KMS-11 (cell line): ENCODE data around the gene NOM1.

ENCODE experiments used
- H2AFZ ChIP-seq: fragments of 200-600 bp; sonication (generic); 2 replicates; pipeline ENCODE4 v1.6.1; 2016; ENCODE audit warnings: antibody characterized with exemption, mixed run types, low read depth
- H3K27ac ChIP-seq: fragments of 200-600 bp; sonication (generic); 2 replicates; pipeline ENCODE4 v1.6.1; 2016; ENCODE audit warnings: mild to moderate bottlenecking, mixed run types
- H3K27me3 ChIP-seq: fragments of 200-600 bp; sonication (generic); 2 replicates; pipeline ENCODE4 v1.6.1; 2017; ENCODE audit warnings: mild to moderate bottlenecking, low read depth, mixed run types, moderate library complexity; ENCODE audit not compliant: insufficient read depth
- H3K36me3 ChIP-seq: fragments of 200-600 bp; sonication (generic); 2 replicates; pipeline ENCODE4 v1.6.1; 2017; ENCODE audit warnings: mild to moderate bottlenecking, mixed run types; ENCODE audit not compliant: insufficient read depth
- H3K4me1 ChIP-seq: fragments of 200-600 bp; sonication (generic); 2 replicates; pipeline ENCODE4 v1.6.1; 2016; ENCODE audit warnings: mild to moderate bottlenecking, low read depth, mixed run types; ENCODE audit not compliant: poor library complexity, severe bottlenecking
- H3K4me2 ChIP-seq: fragments of 200-600 bp; sonication (generic); 2 replicates; pipeline ENCODE4 v1.7.0; 2016; ENCODE audit warnings: mild to moderate bottlenecking, mixed run types
- H3K4me3 ChIP-seq: fragments of 200-600 bp; sonication (generic); IDR thresholded peaks from 2 replicates; pipeline ENCODE4 v1.6.1; 2017; ENCODE audit warnings: low read depth, low read length, mixed read lengths; ENCODE audit not compliant: insufficient read depth
- H3K79me2 ChIP-seq: fragments of 200-600 bp; sonication (generic); 2 replicates; pipeline ENCODE4 v1.6.1; 2016; ENCODE audit warnings: low read depth, mixed run types; ENCODE audit not compliant: insufficient read depth
- H3K9ac ChIP-seq: fragments of 200-600 bp; sonication (generic); 2 replicates; pipeline ENCODE4 v1.6.1; 2016; ENCODE audit warnings: mild to moderate bottlenecking, mixed run types
- H4K20me1 ChIP-seq: fragments of 200-600 bp; sonication (generic); 2 replicates; pipeline ENCODE4 v1.6.1; 2016; ENCODE audit warnings: mild to moderate bottlenecking, mixed run types; ENCODE audit not compliant: insufficient read depth
- TF ChIP-seq, protein P1 (sequence below): fragments of 200-600 bp; sonication (generic); conservative IDR thresholded peaks from 2 replicates; pipeline ENCODE4 v1.6.1; 2017; ENCODE audit warnings: low read depth, mild to moderate bottlenecking, antibody characterized with exemption, low read length, moderate library complexity, mixed read lengths

The NOM1 gene

DNA sequence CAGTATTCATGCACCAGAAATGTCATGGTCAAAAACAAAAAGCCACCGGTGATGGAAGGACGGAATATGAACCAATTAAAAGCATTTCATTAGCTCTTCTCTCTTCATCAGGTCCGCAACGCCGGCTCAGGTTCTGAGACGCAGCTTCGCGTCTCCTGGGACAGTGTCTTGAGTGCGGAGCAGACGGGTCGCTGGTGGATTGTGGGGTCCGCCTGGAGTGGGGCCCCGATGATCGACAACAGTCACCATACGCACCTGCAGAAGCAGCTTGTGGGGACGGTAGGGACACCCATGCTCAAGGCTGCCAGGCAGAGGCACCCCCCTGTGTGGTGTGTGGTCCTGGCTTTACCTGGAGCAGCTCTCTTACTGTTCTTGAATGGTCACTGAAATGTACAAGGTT lies 13.4 kb downstream of the NOM1 start:
- H3K36me3 ChIP-seq, result peaks cover 49% of the 10 kb centered on the region; the same call in 1 of the 2 replicates

DNA sequence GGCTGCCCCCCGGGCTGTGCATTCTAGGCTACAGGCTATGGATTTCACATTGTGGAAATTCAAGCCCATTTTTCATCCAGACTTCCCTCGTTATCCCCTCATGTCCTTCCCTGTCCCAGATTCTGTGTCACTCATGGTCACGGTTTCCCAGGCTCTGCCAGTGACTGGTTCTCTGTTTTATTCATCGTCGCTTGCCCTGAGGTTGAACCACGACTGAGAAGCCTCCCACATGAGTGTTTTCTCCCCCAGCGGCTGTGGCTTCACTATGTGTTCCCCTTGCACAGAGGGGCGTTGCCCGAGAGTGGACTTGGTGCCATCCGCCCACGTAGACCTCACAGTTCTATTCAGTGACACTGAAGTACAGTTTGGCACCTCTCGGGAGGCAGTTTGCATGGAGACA lies 14.0 kb downstream of the NOM1 start:
- Histone ChIP-seq H3K36me3 (peaks cover 44% of the 10 kb centered on the region; the same call in 1 of the 2 replicates), H3K9ac (no peak overlapping the region), H3K4me1 (no peaks in the 10 kb centered on the region), H3K27ac (no peak overlapping the region), H3K27me3 (no peaks in the 10 kb centered on the region), H3K4me2 (no peak overlapping the region), H2AFZ (no peak overlapping the region), H3K4me3 (no peak overlapping the region), H3K79me2 (peaks cover 13% of the 10 kb centered on the region; the same call in 1 of the 2 replicates), H4K20me1 (peaks cover 3% of the 10 kb centered on the region; the same call in 1 of the 2 replicates)
- TF ChIP-seq, protein P1, sequence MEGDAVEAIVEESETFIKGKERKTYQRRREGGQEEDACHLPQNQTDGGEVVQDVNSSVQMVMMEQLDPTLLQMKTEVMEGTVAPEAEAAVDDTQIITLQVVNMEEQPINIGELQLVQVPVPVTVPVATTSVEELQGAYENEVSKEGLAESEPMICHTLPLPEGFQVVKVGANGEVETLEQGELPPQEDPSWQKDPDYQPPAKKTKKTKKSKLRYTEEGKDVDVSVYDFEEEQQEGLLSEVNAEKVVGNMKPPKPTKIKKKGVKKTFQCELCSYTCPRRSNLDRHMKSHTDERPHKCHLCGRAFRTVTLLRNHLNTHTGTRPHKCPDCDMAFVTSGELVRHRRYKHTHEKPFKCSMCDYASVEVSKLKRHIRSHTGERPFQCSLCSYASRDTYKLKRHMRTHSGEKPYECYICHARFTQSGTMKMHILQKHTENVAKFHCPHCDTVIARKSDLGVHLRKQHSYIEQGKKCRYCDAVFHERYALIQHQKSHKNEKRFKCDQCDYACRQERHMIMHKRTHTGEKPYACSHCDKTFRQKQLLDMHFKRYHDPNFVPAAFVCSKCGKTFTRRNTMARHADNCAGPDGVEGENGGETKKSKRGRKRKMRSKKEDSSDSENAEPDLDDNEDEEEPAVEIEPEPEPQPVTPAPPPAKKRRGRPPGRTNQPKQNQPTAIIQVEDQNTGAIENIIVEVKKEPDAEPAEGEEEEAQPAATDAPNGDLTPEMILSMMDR, result no peak

More for the DNA sequence above, 13.4 kb downstream of the NOM1 start:
- Histone ChIP-seq H3K4me2 (no peak overlapping the region), H3K9ac (no peak overlapping the region), H3K4me3 (no peak overlapping the region), H3K27ac (no peak overlapping the region), H3K79me2 (peaks cover 19% of the 10 kb centered on the region; the same call in 1 of the 2 replicates), H3K4me1 (no peaks in the 10 kb centered on the region), H4K20me1 (peaks cover 3% of the 10 kb centered on the region; the same call in 1 of the 2 replicates), H2AFZ (no peak overlapping the region), H3K27me3 (no peaks in the 10 kb centered on the region)
- TF ChIP-seq, protein P1, result no peak

DNA sequence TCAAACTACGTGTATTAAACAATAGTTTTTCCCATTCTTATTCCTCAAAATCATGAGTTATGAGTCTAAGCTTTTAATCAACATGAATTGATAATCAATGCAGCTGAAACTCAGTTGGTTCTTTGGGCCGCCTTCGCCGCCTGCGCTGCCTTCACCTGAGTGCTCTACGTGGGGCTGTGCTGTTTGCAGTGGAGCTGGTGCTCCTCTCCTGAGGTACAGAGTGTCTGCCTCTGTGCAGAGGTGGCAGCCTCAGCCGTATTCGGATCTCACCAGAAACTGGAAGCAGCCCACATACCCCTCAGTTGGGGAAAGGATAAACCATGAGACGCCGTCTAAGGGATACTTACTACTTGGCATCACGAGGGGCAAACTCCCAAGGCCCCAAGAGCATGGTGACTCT lies 15.5 kb downstream of the NOM1 start:
- no peaks in the 10 kb centered on the region for H4K20me1 ChIP-seq
- peaks cover 6% of the 10 kb centered on the region; the same call in 1 of the 2 replicates for H3K79me2 ChIP-seq
- no peak overlapping the region for H2AFZ ChIP-seq
- H3K4me2 ChIP-seq, result no peak overlapping the region
- H3K36me3 ChIP-seq, result peaks cover 33% of the 10 kb centered on the region; the same call in 1 of the 2 replicates
- H3K4me1 ChIP-seq, result no peaks in the 10 kb centered on the region
- H3K27me3 ChIP-seq, result no peaks in the 10 kb centered on the region
- H3K27ac ChIP-seq, result no peak overlapping the region
- TF ChIP-seq, protein P1, result no peak
- H3K4me3 ChIP-seq, result no peak overlapping the region
- no peak overlapping the region for H3K9ac ChIP-seq

DNA sequence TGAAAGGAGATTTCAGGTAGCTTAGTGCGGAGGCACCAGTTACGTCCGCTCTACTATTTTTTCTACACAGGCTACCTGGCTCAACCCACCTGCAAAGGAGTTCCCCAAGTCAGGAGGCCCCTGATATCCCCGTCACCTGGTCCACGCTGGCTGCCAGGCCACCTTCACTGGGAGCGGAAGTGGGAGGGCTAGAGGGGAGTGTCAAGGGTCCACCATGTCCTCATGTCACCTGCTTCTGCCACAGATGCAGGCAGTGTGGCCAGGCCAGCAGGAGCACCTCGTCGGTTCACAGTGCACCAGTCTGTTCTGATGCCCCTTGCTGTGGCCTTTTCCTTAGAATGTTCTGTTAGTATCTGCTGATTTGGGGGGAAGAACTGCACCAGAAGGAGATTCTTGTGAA lies 16.9 kb downstream of the NOM1 start:
- H2AFZ ChIP-seq, result no peak overlapping the region
- no peaks in the 10 kb centered on the region for H3K79me2 ChIP-seq
- H4K20me1 ChIP-seq, result no peaks in the 10 kb centered on the region
- no peak overlapping the region for H3K27ac ChIP-seq
- H3K4me2 ChIP-seq, result no peak overlapping the region
- TF ChIP-seq, protein P1, result no peak
- no peak overlapping the region for H3K9ac ChIP-seq
- H3K4me3 ChIP-seq, result no peak overlapping the region
- peaks cover 21% of the 10 kb centered on the region; the same call in 1 of the 2 replicates for H3K36me3 ChIP-seq
- H3K4me1 ChIP-seq, result no peaks in the 10 kb centered on the region
- no peaks in the 10 kb centered on the region for H3K27me3 ChIP-seq
